Measurements from ENCODE around the gene AIPL1.

Gene AIPL1

DNA sequence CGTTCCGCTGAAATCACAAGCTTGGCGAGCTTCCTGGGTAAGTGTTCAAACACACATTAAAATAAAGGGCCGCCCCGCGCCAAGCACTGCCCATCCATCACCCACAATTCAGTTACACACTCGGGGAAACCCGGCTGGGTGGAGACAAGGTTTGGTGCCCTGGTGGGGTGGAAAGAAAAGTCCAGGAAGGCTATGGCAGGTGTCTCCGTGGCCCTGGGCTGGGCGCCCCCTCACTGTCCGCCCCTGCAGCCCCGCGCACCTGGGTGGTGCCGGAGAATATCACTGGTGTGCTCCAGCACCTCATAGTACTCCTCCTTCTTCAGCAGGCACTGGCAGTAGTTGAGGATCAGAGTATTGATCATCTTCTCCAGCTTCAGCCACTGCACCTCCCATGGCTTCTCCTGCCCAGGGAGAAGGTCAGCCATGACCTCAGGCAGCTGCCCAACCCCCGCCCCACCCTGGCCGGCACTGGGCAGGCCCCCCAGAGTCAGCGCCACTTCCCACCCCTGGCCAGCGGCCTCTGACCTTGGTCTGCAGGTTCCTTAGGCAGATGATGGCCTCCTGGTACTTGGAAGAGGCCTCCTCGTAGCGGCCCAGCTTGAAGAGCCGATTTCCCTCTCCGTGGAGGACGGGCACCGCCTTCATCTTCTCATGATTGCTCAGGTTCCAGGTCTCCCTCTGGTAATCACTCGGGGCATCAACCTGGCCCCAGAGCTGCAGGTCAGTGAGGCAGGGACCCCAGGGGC is 8.4 kb downstream of the AIPL1 start:
- Histone ChIP-seq H3K9me3 (ENCODE audit: control insufficient read depth, low read length) (peaks cover 3% of the 10 kb centered on the region), H3K27me3 (replicated peaks; ENCODE audit: control insufficient read depth, insufficient read depth, low read length) (peaks cover 10% of the 10 kb centered on the region), H3K9ac (ENCODE audit: low read length) (no peak overlapping the region), H3K36me3 (ENCODE audit: control insufficient read depth, insufficient read depth, low read length, severe bottlenecking) (no peaks in the 10 kb centered on the region), H3K4me1 (ENCODE audit: control insufficient read depth, insufficient read depth, low read length) (peaks cover 3% of the 10 kb centered on the region), H3K4me3 (ENCODE audit: low read length) (no peak overlapping the region)
- DNase-seq (ENCODE audit: low read depth), result no peak

DNA sequence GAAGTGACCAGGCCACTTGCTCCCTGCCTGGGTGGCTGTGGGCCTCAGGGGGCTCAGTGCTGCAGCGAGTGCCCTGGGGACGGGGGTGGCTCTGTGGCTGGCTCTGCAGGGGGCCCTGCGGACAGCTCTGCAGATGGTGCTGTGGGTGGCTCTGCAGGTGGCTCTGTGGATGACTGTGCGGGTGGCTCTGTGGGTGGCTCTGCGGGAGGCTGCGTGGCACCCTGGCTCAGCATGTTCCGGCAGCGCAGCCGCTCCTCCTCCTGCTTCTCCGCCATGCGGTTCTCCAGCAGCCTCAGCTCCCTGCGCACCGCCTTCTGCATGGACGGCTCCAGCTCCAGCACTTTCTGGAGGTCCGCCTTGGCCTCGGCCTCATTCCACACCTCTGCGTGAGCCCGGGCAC is 9.5 kb downstream of the AIPL1 start:
- Histone ChIP-seq H3K9me3 (ENCODE audit: control insufficient read depth, low read length) (no peaks in the 10 kb centered on the region), H3K4me1 (ENCODE audit: control insufficient read depth, insufficient read depth, low read length) (peaks cover 3% of the 10 kb centered on the region), H3K36me3 (ENCODE audit: control insufficient read depth, insufficient read depth, low read length, severe bottlenecking) (no peaks in the 10 kb centered on the region), H3K4me3 (ENCODE audit: low read length) (no peak overlapping the region), H3K9ac (ENCODE audit: low read length) (no peak overlapping the region), H3K27me3 (replicated peaks; ENCODE audit: control insufficient read depth, insufficient read depth, low read length) (peaks cover 10% of the 10 kb centered on the region)
- no peak for DNase-seq (ENCODE audit: low read depth)

GRCh38 chr17:6423931-6424330 is 11.0 kb downstream of the AIPL1 start:
- no peaks in the 10 kb centered on the region for H3K9me3 ChIP-seq (ENCODE audit: control insufficient read depth, low read length)
- peaks cover 15% of the 10 kb centered on the region for H3K27me3 ChIP-seq (replicated peaks; ENCODE audit: control insufficient read depth, insufficient read depth, low read length)
- H3K36me3 ChIP-seq (ENCODE audit: control insufficient read depth, insufficient read depth, low read length, severe bottlenecking), result no peaks in the 10 kb centered on the region
- no peak for DNase-seq (ENCODE audit: low read depth)
- no peak overlapping the region for H3K4me3 ChIP-seq (ENCODE audit: low read length)
- peaks cover 3% of the 10 kb centered on the region for H3K4me1 ChIP-seq (ENCODE audit: control insufficient read depth, insufficient read depth, low read length)
- H3K9ac ChIP-seq (ENCODE audit: low read length), result no peak overlapping the region

DNA sequence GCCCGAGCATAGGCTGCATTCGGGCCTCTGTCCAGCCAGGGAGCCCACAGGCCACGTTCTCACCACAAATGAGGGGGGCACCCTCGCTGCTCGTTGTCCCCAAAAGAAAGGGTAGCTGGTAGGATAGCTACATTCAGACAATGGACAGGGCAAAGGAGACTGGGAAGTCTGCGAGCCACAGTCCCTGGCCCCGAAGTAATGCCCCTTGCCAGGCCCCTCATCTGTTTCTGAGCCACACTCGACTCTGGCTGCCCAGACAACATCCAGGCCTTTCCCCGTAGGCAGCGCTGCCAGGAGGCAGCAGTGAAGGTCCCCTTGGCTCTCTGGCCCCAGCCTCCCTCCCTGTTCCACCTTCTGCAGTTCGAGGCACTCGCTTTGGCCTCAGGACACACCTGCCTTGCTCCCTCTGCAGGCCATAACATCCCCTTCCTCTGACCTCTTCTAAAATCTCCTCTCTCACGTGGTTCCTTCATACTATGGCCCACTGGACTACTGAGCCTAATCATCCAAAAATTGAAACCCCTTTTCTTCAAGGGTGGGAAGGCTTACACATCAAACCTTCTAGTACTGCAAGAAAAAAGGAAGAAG is 12.2 kb downstream of the AIPL1 start:
- Histone ChIP-seq H3K4me1 (ENCODE audit: control insufficient read depth, insufficient read depth, low read length) (peaks cover 3% of the 10 kb centered on the region), H3K36me3 (ENCODE audit: control insufficient read depth, insufficient read depth, low read length, severe bottlenecking) (no peaks in the 10 kb centered on the region), H3K9me3 (ENCODE audit: control insufficient read depth, low read length) (no peaks in the 10 kb centered on the region), H3K27me3 (replicated peaks; ENCODE audit: control insufficient read depth, insufficient read depth, low read length) (peaks cover 15% of the 10 kb centered on the region), H3K9ac (ENCODE audit: low read length) (no peak overlapping the region), H3K4me3 (ENCODE audit: low read length) (no peak overlapping the region)
- no peak for DNase-seq (ENCODE audit: low read depth)

GRCh38 chr17:6421700-6422604 is 13.0 kb downstream of the AIPL1 start:
- Histone ChIP-seq H3K36me3 (ENCODE audit: control insufficient read depth, insufficient read depth, low read length, severe bottlenecking) (no peaks in the 10 kb centered on the region), H3K9me3 (ENCODE audit: control insufficient read depth, low read length) (no peaks in the 10 kb centered on the region), H3K4me3 (ENCODE audit: low read length) (no peak overlapping the region), H3K9ac (ENCODE audit: low read length) (no peak overlapping the region), H3K27me3 (replicated peaks; ENCODE audit: control insufficient read depth, insufficient read depth, low read length) (peaks cover 20% of the 10 kb centered on the region), H3K4me1 (ENCODE audit: control insufficient read depth, insufficient read depth, low read length) (no peaks in the 10 kb centered on the region)
- DNase-seq (ENCODE audit: low read depth), result peak; percentile 90

DNA sequence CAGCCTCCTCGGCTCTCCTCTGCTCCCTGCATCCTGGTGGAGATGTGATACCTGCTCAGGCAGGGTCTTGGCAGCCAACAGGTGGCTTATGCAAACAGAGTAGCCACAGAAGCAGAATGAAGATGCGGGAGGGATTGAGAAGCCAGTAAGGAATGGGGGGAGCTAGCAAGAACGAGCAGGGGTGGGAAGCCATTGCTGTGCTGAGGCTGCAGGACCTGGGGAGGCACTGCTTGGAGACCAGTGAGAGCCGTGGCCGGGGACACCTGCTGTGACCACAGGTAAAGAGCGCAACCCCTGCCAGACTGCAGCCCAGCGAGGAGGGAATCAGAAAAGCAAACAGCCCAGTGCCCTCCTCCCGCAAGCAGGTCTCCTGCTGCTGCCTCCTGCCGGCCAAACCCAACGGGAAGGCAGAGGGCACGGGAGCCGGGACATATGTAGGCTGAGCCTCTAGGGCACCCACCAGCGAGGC is 14.7 kb downstream of the AIPL1 start:
- Histone ChIP-seq H3K9me3 (ENCODE audit: control insufficient read depth, low read length) (no peaks in the 10 kb centered on the region), H3K4me1 (ENCODE audit: control insufficient read depth, insufficient read depth, low read length) (no peaks in the 10 kb centered on the region), H3K4me3 (ENCODE audit: low read length) (no peak overlapping the region), H3K9ac (ENCODE audit: low read length) (no peak overlapping the region), H3K36me3 (ENCODE audit: control insufficient read depth, insufficient read depth, low read length, severe bottlenecking) (no peaks in the 10 kb centered on the region), H3K27me3 (replicated peaks; ENCODE audit: control insufficient read depth, insufficient read depth, low read length) (peaks cover 26% of the 10 kb centered on the region)
- DNase-seq (ENCODE audit: low read depth), result peak; percentile 39

GRCh38 chr17:6415616-6416015 is 19.3 kb downstream of the AIPL1 start:
- H3K27me3 ChIP-seq (replicated peaks; ENCODE audit: control insufficient read depth, insufficient read depth, low read length), result peaks cover 37% of the 10 kb centered on the region

GRCh38 chr17:6413065-6413464 is 21.9 kb downstream of the AIPL1 start:
- H3K9me3 ChIP-seq (ENCODE audit: control insufficient read depth, low read length), result no peaks in the 10 kb centered on the region
- peak; percentile 67 for DNase-seq (ENCODE audit: low read depth)
- no peak overlapping the region for H3K4me3 ChIP-seq (ENCODE audit: low read length)
- peaks cover 37% of the 10 kb centered on the region for H3K27me3 ChIP-seq (replicated peaks; ENCODE audit: control insufficient read depth, insufficient read depth, low read length)
- H3K36me3 ChIP-seq (ENCODE audit: control insufficient read depth, insufficient read depth, low read length, severe bottlenecking), result no peaks in the 10 kb centered on the region
- no peak overlapping the region for H3K9ac ChIP-seq (ENCODE audit: low read length)
- no peaks in the 10 kb centered on the region for H3K4me1 ChIP-seq (ENCODE audit: control insufficient read depth, insufficient read depth, low read length)

More at GRCh38 chr17:6415616-6416015, 19.3 kb downstream of the AIPL1 start:
- H3K4me3 ChIP-seq (ENCODE audit: low read length), result no peak overlapping the region
- H3K4me1 ChIP-seq (ENCODE audit: control insufficient read depth, insufficient read depth, low read length), result no peaks in the 10 kb centered on the region
- no peaks in the 10 kb centered on the region for H3K36me3 ChIP-seq (ENCODE audit: control insufficient read depth, insufficient read depth, low read length, severe bottlenecking)
- no peak overlapping the region for H3K9ac ChIP-seq (ENCODE audit: low read length)
- no peaks in the 10 kb centered on the region for H3K9me3 ChIP-seq (ENCODE audit: control insufficient read depth, low read length)
- no peak for DNase-seq (ENCODE audit: low read depth)

GRCh38 chr17:6408735-6409134 is 26.2 kb downstream of the AIPL1 start:
- Histone ChIP-seq H3K4me1 (ENCODE audit: control insufficient read depth, insufficient read depth, low read length) (no peaks in the 10 kb centered on the region), H3K9ac (ENCODE audit: low read length) (no peak overlapping the region), H3K9me3 (ENCODE audit: control insufficient read depth, low read length) (peaks cover 3% of the 10 kb centered on the region), H3K36me3 (ENCODE audit: control insufficient read depth, insufficient read depth, low read length, severe bottlenecking) (no peaks in the 10 kb centered on the region), H3K4me3 (ENCODE audit: low read length) (no peak overlapping the region), H3K27me3 (replicated peaks; ENCODE audit: control insufficient read depth, insufficient read depth, low read length) (peaks cover 42% of the 10 kb centered on the region)
- DNase-seq (ENCODE audit: low read depth), result no peak

DNA sequence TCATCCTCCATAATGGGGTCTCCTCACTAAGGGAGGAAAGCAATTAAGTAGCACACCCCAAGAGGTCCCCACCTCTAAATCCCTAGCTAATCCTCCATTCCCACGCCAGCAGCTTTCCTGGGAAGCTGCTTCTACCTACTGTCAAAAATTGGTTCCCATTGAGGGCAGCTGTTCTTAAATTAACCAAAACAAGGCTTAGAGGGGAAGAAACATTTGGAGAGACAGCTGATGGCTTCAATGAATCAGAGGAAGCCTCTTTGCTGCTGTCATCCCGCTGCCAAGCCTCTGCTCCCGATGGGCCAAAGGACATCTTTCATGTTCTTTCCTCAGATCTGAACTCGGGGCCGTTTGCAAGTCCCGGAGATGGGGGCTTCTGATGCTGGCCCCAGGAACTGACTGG is 26.6 kb downstream of the AIPL1 start:
- Histone ChIP-seq H3K9me3 (ENCODE audit: control insufficient read depth, low read length) (peaks cover 3% of the 10 kb centered on the region), H3K9ac (ENCODE audit: low read length) (no peak overlapping the region), H3K4me3 (ENCODE audit: low read length) (no peak overlapping the region), H3K36me3 (ENCODE audit: control insufficient read depth, insufficient read depth, low read length, severe bottlenecking) (no peaks in the 10 kb centered on the region), H3K4me1 (ENCODE audit: control insufficient read depth, insufficient read depth, low read length) (no peaks in the 10 kb centered on the region), H3K27me3 (replicated peaks; ENCODE audit: control insufficient read depth, insufficient read depth, low read length) (peaks cover 42% of the 10 kb centered on the region)
- no peak for DNase-seq (ENCODE audit: low read depth)

GRCh38 chr17:6402258-6402657 is 32.7 kb downstream of the AIPL1 start:
- Histone ChIP-seq H3K4me1 (ENCODE audit: control insufficient read depth, insufficient read depth, low read length) (no peaks in the 10 kb centered on the region), H3K27me3 (replicated peaks; ENCODE audit: control insufficient read depth, insufficient read depth, low read length) (peaks cover 33% of the 10 kb centered on the region), H3K9ac (ENCODE audit: low read length) (no peak overlapping the region), H3K9me3 (ENCODE audit: control insufficient read depth, low read length) (peaks cover 16% of the 10 kb centered on the region), H3K4me3 (ENCODE audit: low read length) (no peak overlapping the region), H3K36me3 (ENCODE audit: control insufficient read depth, insufficient read depth, low read length, severe bottlenecking) (no peaks in the 10 kb centered on the region)
- DNase-seq (ENCODE audit: low read depth), result peak; percentile 8
